Measurements from ENCODE around the gene GPI.
"Not testable (repeated sequence)": the region's sequence is repeated elsewhere in the genome, so short reads cannot be mapped to it uniquely, and the experiment has no call there.

The GPI gene

DNA sequence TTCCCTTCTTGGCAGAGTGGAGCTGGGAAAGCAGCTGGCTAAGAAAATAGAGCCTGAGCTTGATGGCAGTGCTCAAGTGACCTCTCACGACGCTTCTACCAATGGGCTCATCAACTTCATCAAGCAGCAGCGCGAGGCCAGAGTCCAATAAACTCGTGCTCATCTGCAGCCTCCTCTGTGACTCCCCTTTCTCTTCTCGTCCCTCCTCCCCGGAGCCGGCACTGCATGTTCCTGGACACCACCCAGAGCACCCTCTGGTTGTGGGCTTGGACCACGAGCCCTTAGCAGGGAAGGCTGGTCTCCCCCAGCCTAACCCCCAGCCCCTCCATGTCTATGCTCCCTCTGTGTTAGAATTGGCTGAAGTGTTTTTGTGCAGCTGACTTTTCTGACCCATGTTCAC, 34.9 kb downstream of the GPI start:
- Histone ChIP-seq H3K36me3 (ENCODE audit: control insufficient read depth, insufficient read depth, low read length) (peaks cover 15% of the 10 kb centered on the region), H3K4me3 (ENCODE audit: insufficient read depth, low read depth, low read length) (no peak overlapping the region), H3K27me3 (ENCODE audit: control insufficient read depth, insufficient read depth, low read length, poor library complexity, severe bottlenecking) (no peaks in the 10 kb centered on the region), H3K27ac (ENCODE audit: insufficient read depth, low read depth, low read length, poor library complexity, severe bottlenecking) (no peak overlapping the region), H3K4me1 (ENCODE audit: control insufficient read depth, insufficient read depth, low read length) (no peaks in the 10 kb centered on the region), H3K9me3 (ENCODE audit: control insufficient read depth, low read length) (no peaks in the 10 kb centered on the region)
- WGBS, 2 experiments = 95% methylated on average over 9 of the region's 9 CpGs

DNA sequence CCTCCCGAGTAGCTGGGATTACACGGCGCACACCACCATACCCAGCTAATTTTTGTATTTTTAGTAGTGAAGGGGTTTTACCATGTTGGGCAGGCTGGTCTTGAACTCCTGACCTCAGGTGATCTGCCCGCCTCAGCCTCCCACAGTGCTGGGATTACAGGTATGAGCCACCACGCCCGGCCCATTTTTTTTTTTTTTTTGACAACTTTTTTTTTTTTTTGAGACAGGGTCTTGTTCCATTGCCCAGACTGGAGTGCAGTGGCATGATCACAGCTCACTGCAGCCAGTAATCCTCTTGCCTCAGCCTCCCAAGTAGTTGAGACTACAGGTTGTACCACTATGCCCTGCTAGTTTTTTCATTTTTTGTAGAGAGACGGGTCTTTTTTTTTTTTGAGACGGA, 35.8 kb downstream of the GPI start:
- H3K4me3 ChIP-seq (ENCODE audit: insufficient read depth, low read depth, low read length); H3K27me3 ChIP-seq (ENCODE audit: control insufficient read depth, insufficient read depth, low read length, poor library complexity, severe bottlenecking); H3K4me1 ChIP-seq (ENCODE audit: control insufficient read depth, insufficient read depth, low read length); H3K27ac ChIP-seq (ENCODE audit: insufficient read depth, low read depth, low read length, poor library complexity, severe bottlenecking); H3K9me3 ChIP-seq (ENCODE audit: control insufficient read depth, low read length): not testable (repeated sequence)
- peaks cover 12% of the 10 kb centered on the region for H3K36me3 ChIP-seq (ENCODE audit: control insufficient read depth, insufficient read depth, low read length)
- 94 to 98% methylated on average over 5 to 8 of the region's 8 CpGs for WGBS, 2 experiments

DNA sequence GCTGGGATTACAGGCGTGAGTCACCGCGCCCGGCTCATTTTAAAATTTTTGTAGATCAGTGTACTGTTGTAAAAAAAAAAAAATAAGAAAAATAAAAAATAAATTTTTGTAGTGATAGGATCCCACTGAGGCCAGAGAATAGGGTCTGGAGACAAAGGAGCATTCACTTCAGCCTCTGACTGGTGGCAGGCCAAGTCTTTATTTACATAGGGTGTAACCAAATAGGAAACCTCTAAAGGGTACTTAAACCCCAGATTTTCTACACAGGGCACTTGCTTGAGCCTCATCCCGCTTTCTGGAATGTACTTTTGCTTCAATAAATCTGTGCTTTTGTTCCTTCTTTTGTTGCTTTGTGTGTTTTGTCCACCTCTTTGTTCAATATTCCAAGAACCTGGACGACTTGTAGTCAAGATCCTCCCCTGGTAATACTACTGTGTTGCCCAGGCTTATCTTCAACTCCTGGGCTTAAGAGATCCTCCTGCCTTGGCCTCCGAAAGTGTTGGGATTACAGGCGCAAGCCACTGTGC, 37.1 kb downstream of the GPI start:
- Histone ChIP-seq H3K4me1 (ENCODE audit: control insufficient read depth, insufficient read depth, low read length) (no peaks in the 10 kb centered on the region), H3K4me3 (ENCODE audit: insufficient read depth, low read depth, low read length) (no peak overlapping the region), H3K9me3 (ENCODE audit: control insufficient read depth, low read length) (no peaks in the 10 kb centered on the region), H3K27ac (ENCODE audit: insufficient read depth, low read depth, low read length, poor library complexity, severe bottlenecking) (no peak overlapping the region), H3K27me3 (ENCODE audit: control insufficient read depth, insufficient read depth, low read length, poor library complexity, severe bottlenecking) (no peaks in the 10 kb centered on the region), H3K36me3 (ENCODE audit: control insufficient read depth, insufficient read depth, low read length) (peaks cover 5% of the 10 kb centered on the region)
- WGBS, 2 experiments = 89 to 92% methylated on average over 8 of the region's 8 CpGs

DNA sequence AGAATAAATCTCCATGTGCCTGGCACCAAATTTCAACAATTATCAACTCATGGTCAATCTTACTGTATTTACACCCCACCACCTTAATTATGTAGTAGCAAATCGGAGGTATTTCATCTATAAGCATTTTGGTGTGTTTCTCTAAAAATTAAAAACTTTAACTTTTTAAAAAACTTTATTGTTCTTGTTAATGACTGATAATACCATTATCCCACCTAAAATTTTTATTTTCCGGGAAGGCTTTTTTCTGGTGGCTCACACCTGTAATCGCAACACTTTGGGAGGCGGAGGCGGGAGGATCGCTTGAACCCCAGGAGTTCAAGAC, 38.8 kb downstream of the GPI start:
- Histone ChIP-seq H3K4me1 (ENCODE audit: control insufficient read depth, insufficient read depth, low read length) (no peaks in the 10 kb centered on the region), H3K9me3 (ENCODE audit: control insufficient read depth, low read length) (no peaks in the 10 kb centered on the region), H3K27ac (ENCODE audit: insufficient read depth, low read depth, low read length, poor library complexity, severe bottlenecking) (no peak overlapping the region), H3K4me3 (ENCODE audit: insufficient read depth, low read depth, low read length) (peak overlapping the region; percentile 97), H3K36me3 (ENCODE audit: control insufficient read depth, insufficient read depth, low read length) (peaks cover 5% of the 10 kb centered on the region), H3K27me3 (ENCODE audit: control insufficient read depth, insufficient read depth, low read length, poor library complexity, severe bottlenecking) (no peaks in the 10 kb centered on the region)
- 52 to 70% methylated on average over 5 of the region's 6 CpGs for WGBS, 2 experiments

DNA sequence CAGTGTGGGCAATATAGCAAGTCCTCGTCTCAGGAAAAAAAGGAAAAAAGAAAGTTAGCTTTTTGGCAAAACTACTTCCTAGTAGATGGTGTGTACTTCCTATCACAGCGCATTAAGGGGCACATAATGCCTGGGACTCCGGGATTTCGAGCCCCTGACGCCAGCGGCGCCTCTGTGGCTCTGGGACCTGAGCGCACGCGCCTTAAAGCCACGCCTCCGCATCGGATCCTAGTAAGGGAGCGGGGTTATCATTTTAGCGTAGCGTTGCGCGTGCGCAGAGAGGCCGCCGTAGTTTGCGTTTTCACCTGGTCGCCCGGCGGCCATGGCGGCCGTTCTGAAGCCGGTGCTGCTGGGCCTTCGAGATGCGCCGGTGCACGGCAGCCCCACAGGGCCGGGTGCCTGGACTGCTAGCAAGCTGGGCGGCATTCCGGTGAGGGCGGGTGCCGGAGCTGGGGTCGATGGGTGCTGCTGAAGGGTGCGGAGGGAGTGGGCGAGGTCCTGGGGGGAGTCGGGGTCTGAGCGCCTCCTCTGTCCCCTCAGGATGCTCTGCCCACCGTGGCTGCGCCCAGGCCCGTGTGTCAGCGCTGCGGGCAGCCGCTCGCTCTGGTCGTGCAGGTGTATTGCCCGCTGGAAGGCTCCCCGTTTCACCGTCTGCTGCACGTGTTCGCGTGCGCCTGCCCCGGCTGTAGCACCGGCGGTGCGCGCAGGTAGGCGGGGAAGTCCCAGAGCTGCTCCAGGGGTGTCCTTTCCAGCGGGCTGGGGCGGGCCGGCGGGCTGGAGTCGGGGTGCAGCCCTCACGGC, 39.3 kb downstream of the GPI start, which contains the start of gene PDCD2L:
Gene PDCD2L (plus strand): TSS at position 291 of the 801 bp plus-strand sequence. CDS start 32 bp downstream, at position 323.
- peaks cover 8% of the 10 kb centered on the region for H3K36me3 ChIP-seq (ENCODE audit: control insufficient read depth, insufficient read depth, low read length)
- 1% methylated on average over 69 of the region's 69 CpGs for WGBS, 2 experiments

DNA sequence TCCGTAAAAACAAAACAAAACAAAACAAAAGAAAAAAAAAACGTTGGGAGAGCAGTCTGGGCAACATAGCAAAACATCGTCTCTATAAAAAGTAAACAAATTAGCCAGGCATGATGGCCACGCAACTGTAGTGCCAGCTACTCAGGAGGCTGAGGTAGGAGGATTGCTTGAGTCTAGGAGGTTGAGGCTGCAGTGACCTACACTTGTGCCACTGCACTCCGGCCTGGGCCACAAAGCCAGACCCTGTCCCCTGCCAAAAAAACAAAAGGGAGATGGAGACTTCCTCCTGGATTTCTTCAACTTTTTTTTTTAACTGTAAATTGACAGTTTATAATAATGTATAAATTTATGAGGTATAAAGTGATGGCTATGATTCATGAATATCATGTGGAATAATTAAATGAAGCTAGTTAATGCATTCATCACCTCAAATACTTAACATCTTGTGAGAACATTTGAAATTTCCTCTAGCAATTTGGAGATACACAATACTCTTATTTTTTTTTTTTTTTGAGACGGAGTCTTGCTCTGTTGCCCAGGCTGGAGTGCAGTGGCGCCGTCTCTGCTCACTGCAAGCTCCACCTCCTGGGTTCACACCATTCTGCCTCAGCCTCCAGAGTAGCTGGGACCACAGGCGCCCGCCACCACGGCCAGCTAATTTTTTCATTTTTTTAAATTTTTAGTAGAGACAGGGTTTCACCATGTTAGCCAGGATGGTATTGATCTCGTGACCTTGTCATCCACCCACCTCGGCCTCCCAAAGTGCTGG, 41.1 kb downstream of the GPI start:
- Histone ChIP-seq H3K36me3 (ENCODE audit: control insufficient read depth, insufficient read depth, low read length) (peaks cover 4% of the 10 kb centered on the region), H3K4me3 (ENCODE audit: insufficient read depth, low read depth, low read length) (no peak overlapping the region), H3K27ac (ENCODE audit: insufficient read depth, low read depth, low read length, poor library complexity, severe bottlenecking) (no peak overlapping the region), H3K9me3 (ENCODE audit: control insufficient read depth, low read length) (no peaks in the 10 kb centered on the region), H3K27me3 (ENCODE audit: control insufficient read depth, insufficient read depth, low read length, poor library complexity, severe bottlenecking) (no peaks in the 10 kb centered on the region), H3K4me1 (ENCODE audit: control insufficient read depth, insufficient read depth, low read length) (no peaks in the 10 kb centered on the region)
- WGBS, 2 experiments = 93% methylated on average over 13 of the region's 13 CpGs

More for the DNA sequence above, 39.3 kb downstream of the GPI start, which contains the start of gene PDCD2L:
- Histone ChIP-seq H3K27ac (ENCODE audit: insufficient read depth, low read depth, low read length, poor library complexity, severe bottlenecking) (no peak within 1 kb of the TSS), H3K4me1 (ENCODE audit: control insufficient read depth, insufficient read depth, low read length) (no peaks in the 10 kb centered on the region), H3K9me3 (ENCODE audit: control insufficient read depth, low read length) (no peaks in the 10 kb centered on the region), H3K27me3 (ENCODE audit: control insufficient read depth, insufficient read depth, low read length, poor library complexity, severe bottlenecking) (no peaks in the 10 kb centered on the region), H3K4me3 (ENCODE audit: insufficient read depth, low read depth, low read length) (peak within 1 kb of the TSS; percentile 97)

DNA sequence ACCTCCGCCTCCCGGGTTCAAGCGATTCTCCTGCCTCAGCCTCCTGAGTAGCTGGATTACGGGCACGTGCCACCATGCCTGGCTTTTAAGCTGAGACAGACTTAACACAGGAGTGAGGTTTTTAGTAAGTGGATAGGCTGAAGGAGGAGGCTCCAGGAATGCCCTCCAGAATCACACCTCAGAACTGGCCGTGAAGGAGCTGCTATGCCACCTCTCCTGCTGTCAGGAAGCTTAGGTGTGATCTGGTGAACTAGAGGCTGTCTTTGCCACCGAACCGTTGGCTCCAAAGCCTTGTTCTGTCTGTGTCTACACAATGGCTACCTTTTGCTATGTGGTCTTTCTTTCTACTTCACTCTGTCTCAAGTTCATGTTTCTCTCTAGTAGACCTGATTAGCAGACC, 43.4 kb downstream of the GPI start:
- WGBS, 2 experiments = 92 to 93% methylated on average over 8 of the region's 8 CpGs
- Histone ChIP-seq H3K4me1 (ENCODE audit: control insufficient read depth, insufficient read depth, low read length) (no peaks in the 10 kb centered on the region), H3K4me3 (ENCODE audit: insufficient read depth, low read depth, low read length) (no peak overlapping the region), H3K36me3 (ENCODE audit: control insufficient read depth, insufficient read depth, low read length) (peaks cover 4% of the 10 kb centered on the region), H3K27me3 (ENCODE audit: control insufficient read depth, insufficient read depth, low read length, poor library complexity, severe bottlenecking) (no peaks in the 10 kb centered on the region), H3K9me3 (ENCODE audit: control insufficient read depth, low read length) (no peaks in the 10 kb centered on the region), H3K27ac (ENCODE audit: insufficient read depth, low read depth, low read length, poor library complexity, severe bottlenecking) (no peak overlapping the region)

DNA sequence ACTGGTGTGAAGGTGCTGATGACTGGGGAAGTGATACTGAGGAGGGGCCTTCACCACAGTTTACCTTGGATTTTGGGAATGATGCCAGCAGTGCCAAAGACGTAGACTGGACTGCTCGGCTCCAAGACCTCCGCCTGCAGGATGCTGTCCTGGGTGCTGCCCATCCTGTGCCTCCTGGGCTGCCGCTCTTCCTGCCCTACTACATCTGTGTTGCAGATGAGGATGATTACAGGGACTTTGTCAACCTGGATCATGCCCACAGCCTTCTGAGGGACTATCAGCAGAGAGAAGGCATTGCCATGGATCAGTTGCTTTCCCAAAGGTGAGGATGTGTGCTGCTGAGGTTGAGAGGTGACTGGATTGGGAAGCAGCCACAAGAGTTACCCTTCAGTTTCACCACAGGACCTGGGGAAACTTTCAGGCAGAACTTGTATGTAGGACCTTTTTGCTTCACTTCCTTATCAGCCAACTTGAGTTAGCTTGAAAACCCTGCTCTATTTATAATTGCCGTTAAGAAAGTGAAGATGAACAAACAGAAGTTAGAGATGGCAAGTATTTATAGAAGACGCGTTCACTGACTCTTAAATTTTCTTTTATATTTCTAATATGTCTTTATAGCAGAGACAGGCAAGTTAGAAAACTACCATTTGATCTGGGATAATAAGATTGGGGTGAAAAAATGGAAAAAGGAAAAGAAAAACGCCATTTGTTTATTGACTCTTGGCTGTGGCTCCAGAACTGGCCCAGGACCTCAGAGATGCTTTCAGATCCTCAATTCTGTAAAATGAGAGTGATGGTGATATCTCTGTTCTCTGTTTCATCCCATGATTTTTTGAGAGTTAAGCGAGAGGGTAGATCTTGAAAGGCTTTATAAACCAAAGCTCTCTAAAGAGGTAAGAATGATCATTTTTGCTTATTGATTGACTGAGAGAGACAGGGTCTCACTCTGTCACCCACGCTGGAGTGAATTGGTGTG, 44.5 kb downstream of the GPI start:
- WGBS, 2 experiments = 95 to 96% methylated on average over 8 to 10 of the region's 10 CpGs
- Histone ChIP-seq H3K4me3 (ENCODE audit: insufficient read depth, low read depth, low read length) (no peak overlapping the region), H3K27ac (ENCODE audit: insufficient read depth, low read depth, low read length, poor library complexity, severe bottlenecking) (no peak overlapping the region), H3K9me3 (ENCODE audit: control insufficient read depth, low read length) (no peaks in the 10 kb centered on the region), H3K4me1 (ENCODE audit: control insufficient read depth, insufficient read depth, low read length) (no peaks in the 10 kb centered on the region), H3K27me3 (ENCODE audit: control insufficient read depth, insufficient read depth, low read length, poor library complexity, severe bottlenecking) (no peaks in the 10 kb centered on the region), H3K36me3 (ENCODE audit: control insufficient read depth, insufficient read depth, low read length) (peaks cover 5% of the 10 kb centered on the region)

DNA sequence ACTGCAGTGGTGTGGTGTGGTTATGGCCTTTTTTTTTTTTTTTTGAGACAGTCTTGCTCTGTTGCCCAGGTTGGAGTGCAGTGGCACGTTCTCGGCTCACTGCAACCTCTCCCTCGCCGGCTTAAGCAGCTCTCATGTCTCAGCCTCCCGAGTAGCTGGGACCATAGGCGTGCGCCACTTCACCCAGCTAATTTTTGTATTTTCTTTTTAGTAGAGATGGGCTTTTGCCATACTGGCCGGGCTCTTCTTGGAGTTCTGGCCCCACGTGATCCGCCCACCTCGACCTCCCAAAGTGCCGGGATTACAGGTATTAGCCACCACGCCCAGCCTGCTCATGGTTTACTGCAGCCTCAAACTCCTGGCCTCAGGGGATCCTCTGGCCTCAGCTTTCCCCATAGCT, 46.2 kb downstream of the GPI start:
- 93% methylated on average over 13 of the region's 13 CpGs for WGBS, 2 experiments
- peaks cover 10% of the 10 kb centered on the region for H3K36me3 ChIP-seq (ENCODE audit: control insufficient read depth, insufficient read depth, low read length)
- H3K27me3 ChIP-seq (ENCODE audit: control insufficient read depth, insufficient read depth, low read length, poor library complexity, severe bottlenecking) = no peaks in the 10 kb centered on the region
- H3K27ac ChIP-seq (ENCODE audit: insufficient read depth, low read depth, low read length, poor library complexity, severe bottlenecking) = no peak overlapping the region
- H3K4me1 ChIP-seq (ENCODE audit: control insufficient read depth, insufficient read depth, low read length) = no peaks in the 10 kb centered on the region
- no peak overlapping the region for H3K4me3 ChIP-seq (ENCODE audit: insufficient read depth, low read depth, low read length)
- no peaks in the 10 kb centered on the region for H3K9me3 ChIP-seq (ENCODE audit: control insufficient read depth, low read length)
